Pons (tissue), 1 donor: Measurements from ENCODE around the gene SLC29A1.
A peak's percentile ranks its signal among the peaks of the same experiment; 100 is the strongest.
"Not testable (repeated sequence)": the region's sequence is repeated elsewhere in the genome, so short reads cannot be mapped to it uniquely, and the experiment has no call there.

Source experiments
- DNase-seq: peaks from one replicate; pipeline ENCODE4 v3.0.0-alpha.2; 2016; ENCODE audit warnings: low spot score

SLC29A1 gene

DNA sequence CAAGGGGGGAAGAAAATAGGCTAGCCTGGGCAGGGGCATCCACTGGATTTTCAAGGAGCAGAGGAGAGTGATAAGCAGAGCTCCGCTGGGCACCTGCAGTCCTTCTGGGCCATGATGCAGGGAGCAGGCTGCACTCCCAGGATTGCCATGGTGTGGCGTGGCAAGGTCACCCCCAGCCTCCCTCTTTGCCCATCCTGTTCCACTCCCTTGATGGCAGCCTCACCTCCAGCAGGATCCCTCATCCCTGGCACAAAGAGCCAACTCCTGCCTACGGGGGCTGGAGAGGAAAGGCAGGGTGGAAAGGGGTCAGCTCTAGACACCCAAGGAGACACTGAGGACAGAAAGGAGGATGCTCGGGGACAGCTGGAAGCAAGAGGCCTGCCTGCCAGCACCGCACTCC is 29.1 kb upstream of the SLC29A1 start:
- DNase-seq: no peak

DNA sequence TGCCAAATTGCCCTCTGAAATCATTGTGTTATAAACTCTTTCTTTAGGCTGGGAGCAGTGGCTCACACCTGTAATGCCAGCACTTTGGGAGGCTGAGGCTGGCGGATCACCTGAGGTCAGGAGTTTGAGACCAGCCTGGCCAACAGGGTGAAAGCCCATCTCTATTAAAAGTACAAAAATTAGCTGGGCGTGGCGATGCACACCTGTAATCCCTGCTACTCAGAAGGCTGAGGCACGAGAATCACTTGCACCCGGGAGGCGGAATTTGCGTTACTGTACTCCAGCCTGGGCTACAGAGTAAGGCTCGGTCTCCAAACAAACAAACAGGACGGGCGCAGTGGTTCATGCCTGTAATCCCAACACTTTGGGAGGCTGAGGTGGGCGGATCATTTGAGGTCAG is 27.0 kb upstream of the SLC29A1 start:
- DNase-seq: not testable (repeated sequence)

DNA sequence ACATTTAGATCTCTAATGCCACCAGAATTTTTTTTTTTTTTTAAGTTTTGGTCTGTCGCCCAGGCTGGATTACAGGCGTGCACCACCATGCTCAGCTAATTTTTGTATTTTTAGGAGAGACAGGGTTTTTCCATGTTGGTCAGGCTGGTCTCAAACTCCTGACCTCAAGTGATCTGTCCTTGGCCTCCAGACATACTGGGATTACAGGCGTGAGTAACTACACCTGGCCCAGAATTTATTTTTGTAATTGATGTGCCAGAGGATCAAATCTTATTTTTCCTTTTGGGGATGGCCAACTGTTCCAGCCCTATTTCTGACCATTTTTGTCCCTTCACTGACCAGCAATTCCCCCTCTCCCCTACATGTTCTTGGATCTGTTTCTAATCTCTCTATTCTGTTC is 24.7 kb upstream of the SLC29A1 start:
- DNase-seq: no peak

DNA sequence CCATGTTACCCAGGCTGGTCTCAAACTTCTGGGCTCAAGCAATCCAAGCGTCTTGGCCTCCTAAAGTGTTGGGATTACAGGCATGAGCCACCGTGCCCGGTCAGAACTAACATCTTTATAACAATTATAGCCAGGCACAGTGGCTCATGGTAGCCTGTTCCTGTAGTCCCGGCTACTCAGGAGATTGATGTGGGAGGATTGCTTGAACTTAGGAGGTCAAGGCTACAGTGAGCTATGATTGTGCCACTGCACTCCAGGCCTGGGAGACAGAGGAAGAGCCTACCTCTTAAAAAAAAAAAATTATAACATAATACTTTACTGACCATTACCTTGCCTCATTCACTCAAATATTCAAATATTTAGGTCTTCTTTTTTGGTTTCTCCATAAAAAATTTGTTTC is 23.5 kb upstream of the SLC29A1 start:
- DNase-seq: no peak

DNA sequence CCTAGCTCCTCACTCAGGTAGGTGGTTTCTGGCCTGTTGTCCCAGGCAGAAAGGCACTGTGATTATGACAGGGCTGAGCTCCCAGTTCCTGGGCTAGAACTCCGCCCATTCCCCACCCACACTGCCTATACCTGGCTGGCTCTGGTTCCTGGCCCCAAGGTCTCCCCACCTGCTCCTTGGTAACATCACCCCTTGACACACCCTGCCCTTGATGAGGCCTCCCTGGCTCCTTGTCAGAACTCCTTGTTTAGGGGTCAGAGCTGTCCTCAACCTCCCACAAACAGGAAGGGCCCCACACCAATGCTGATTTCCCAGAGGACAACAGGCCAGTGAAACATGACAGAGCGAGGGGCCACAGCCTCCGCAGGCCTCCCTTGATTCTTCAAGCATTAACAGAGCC is 22.2 kb upstream of the SLC29A1 start:
- DNase-seq: no peak

DNA sequence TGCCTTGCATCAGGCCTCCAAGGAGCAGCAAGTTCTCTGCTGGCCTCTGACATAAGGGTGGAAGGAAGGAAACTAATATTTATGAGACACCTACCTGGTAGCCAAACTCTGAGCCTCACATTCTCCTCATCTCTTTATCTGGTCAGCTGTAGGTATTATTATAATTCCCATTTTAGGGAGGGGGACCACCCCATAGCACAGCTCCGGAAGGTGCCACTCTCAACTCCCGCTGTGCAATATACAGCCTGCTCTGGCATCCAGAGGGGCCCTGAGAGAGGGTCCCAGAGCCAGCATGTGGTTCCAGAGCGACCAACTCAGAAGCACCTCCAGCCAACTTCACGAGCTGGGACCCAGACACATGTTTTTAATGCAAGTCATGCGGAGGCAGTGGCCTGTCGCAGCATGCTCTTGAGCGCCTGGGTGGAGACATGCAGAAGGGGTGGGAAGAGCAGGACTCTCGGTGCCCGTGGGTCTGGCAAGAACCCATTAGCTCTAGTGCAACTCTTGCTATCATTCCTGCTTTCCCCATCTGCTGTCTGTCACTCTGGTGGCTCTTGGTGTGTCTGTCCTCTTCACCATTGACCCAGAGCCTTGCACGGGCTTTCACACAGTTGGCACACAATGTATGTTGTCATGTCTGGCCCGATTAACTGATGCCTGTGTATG is 21.6 kb upstream of the SLC29A1 start:
- no peak for DNase-seq

DNA sequence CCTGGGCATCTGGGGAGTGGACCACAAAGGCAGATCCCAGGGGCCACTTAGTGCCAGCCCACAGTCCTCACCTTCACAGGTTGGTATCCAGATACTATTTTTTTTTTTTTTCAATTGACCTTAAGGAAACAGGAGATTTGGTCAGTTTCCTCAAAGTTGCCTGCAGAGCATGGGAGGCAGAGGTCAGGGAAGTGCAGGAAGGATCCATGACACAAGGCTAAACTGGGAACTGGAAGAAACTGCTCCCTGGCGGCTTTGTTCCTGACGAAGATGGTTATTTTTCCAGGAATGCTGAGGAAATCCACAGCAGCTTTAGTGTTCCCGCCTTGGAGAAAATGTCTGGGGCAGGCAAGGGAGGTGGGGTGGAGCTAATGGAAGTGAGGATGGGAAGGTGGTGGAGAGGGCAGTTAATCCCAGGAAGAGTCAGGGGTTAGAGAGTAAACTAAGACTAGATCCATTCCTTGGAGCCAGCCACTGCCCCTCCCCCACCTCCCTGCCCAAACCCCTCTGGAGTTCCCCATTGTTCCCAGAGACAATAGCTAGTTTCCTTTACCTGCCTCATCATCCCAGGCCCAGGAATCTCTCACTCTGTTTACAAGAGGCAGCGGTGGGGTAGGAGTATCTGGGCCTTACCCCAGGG is 20.9 kb upstream of the SLC29A1 start:
- no peak for DNase-seq

DNA sequence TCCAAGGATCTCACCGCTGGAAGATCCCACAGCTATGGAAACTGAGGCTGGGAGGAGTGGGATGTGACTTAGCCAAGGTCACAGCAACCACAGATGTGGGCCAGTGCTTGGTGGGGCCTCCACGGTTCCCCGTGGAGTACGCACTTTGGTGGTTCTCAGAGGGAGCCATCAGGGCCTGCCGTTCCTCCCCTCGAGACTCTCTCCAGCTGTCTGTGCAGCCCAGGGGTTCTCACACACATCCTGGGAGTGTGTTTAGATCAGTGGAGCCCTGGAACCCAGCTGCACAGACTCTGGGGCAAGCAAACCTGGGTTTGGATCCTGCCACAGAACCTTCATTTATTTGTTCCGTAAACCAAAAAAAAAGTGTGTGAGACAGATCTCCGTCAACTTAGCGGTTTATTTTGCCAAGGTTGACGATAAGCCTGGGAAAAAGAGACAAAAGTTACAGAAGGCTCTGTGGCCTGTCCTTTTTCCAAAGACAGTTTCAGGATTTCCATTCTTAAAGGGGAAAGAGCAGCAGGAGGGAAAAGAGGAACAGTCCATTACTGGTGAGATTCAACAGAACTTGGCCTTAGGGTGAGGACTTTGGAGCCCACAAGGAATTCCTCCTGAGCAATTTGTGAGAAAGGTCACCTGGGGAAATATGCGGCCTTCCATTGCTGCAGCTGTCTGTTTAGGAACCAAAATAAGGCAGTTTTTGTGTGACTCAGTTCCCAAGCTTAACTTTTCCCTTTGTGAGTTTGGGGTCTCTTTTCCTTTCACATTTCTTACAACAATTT is 20.2 kb upstream of the SLC29A1 start:
- no peak for DNase-seq

DNA sequence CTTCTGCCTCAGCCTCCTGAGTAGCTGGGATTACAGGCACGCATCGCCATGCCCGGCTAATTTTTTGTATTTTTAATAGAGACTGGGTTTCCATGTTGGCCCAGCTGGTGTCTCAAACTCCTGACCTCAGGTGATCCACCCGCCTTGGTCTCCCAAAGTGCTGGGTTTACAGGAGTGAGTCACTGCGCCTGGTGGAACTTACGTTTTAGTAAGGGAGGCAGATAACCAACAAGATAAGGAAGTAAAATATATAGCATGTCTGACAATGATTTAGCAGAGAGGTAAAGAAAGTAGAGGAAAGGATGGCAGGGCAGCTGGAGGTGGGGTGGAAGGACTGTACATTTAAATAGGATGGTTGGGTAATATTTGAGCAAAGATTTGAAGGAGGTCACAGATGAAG is 19.4 kb upstream of the SLC29A1 start:
- DNase-seq: no peak

DNA sequence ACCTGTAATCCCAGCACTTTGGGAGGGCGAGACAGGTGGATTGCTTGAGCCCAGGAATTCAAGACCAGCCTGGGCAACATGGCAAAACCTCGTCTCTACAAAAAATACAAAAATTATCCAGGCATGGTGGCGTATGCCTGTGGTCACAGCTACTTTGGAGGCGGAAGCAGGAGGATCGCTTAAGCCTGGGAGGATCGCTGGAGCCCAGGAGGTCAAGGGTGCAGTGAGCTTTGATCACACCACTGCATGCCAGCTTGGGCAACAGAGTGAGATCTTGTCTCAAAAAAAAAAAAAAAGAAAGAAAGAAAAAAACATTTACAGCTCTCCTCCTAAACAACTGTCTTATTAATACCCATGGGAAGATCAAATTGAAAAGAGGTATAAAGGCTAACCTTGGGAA is 15.4 kb upstream of the SLC29A1 start:
- DNase-seq: no peak

DNA sequence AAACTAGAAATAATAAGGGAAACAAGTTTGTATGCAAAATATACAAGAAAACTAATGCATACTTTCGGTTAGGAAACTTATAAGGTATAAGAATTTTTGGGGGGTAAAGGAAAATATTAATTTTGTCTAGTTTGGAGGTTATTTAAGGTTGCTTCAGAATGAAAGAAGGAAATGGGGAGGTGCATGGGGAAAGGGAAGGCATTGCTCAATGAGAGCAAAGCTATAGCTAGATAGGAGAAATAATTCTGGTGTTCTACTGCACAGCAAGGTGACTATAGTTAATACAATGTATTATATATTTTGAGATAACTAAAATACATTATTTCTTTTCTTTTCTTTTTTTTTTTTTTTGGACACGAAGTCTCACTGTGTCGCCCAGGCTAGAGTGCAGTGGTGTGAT is 12.1 kb upstream of the SLC29A1 start:
- DNase-seq: no peak

DNA sequence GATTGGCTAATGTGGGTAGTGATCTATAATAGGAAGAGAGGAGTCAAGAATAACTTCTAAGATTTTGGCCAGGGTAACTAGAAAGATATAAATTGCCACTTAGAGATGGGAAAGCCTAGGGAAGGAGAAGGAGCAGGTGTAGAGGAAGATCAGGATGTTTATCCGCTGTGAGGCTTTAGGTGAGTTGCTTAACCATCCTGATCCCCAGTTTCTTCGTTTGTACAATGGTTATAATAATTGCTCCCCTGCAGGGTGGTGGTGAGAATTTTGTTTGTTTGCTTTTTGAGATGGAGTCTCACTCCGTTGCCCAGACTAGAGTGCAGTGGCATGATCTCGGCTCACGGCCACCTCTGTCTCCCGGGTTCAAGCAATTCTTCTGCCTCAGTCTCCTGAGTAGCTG is 9.1 kb upstream of the SLC29A1 start:
- no peak for DNase-seq

DNA sequence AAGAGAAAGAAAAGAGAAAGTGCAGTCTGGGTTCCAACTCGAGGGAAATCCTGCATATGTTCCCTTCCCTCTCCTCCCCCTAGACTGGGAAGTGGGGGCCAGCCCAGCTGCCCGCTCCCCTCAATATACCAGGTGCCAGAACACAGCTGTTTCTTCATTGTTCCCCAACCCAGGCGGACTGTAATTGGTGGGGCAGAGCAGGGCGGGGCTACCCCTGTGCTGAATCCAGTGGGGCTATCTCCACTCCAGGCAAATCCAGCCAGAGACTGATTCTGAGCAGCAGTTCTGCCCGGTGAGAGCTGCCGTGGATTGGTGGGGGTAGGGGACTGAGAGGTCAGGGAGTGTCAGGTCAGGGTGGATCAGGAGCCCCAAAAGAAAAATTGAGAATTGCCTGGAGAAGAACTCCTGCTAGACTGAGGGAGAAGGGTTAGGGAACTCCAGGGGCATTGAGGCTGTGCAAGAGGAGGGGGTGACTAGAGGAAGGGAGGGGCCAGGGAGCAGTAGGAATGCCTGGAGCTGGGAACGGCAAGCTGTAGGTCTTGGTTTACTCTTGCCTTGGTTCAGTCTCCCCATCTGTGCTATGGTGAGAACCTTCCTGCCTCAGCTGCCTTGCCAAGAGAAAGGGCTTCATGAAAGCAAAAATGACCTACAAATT is 6.6 kb upstream of the SLC29A1 start, which contains the start of gene MYMX:
MYMX (plus strand) TSS at position 250 of the 655 bp plus-strand sequence. CDS start 546 bp downstream, outside the sequence.
- no peak for DNase-seq

DNA sequence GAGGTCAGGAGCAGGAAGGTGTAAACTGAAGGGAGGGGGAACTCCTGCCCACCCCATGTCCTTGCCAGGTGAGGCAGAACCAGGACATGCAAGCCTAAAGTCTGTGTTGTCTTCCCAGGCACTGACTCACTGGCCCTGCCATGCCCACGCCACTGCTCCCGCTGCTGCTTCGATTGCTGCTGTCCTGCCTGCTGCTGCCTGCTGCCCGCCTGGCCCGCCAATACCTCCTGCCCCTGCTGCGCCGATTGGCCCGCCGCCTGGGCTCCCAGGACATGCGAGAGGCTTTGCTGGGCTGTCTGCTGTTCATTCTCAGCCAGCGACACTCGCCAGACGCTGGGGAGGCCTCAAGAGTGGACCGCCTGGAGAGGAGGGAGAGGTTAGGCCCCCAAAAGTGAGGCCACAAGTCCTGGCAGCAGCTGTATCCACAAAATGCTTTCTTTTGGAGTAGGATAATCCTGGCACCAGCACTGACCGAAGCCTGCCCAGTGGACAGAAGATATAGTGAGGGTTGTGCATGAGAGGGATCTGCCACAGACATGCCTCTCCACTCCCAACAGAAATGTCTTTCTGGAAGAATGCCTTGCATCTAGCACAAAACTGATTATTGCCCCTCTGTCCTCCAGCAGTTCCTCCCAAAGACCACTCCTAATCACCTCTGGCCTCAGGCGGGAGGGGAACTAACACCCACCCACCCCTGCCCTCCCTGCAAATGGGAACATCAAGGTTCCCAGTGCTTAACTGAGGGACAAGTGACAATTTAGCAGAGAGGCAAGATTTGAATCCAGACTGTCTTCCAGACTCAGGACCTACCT is 5.9 kb upstream of the SLC29A1 start:
- peak; percentile 19 for DNase-seq

DNA sequence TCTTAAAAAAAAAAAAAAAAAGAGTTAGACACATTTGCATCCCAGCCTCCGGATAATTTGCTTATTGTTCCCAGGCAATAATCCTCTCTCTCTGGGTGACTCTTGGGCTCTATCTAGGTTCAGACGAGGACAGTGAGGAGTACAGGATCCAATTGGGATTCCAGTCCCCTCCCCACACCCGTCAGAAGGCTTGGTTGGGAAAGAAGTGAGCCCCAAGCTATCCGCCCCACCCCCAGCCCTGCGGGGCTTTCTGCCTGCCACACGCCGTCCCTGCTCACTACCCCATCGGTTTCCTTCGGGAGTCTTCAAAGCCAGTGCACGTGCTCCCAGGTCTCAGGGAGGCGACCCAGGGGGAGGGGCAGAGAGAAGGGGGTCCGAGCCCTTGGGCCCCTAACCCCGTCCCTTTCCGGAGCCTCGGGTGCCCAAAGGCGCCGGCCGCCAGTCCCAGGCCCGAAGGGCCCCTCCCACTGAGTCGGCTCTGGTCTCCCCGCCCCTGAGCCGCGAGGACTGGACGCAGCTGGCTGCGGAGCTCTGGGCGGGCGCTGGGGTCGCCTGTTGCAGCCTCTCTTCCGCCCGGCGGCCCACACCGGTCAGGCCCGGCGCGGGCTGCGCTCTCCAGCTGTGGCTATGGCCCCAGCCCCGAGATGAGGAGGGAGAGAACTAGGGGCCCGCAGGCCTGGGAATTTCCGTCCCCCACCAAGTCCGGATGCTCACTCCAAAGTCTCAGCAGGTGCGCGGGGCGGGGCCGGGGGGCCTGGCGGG is 4.2 kb upstream of the SLC29A1 start:
- peak; percentile 46 for DNase-seq

DNA sequence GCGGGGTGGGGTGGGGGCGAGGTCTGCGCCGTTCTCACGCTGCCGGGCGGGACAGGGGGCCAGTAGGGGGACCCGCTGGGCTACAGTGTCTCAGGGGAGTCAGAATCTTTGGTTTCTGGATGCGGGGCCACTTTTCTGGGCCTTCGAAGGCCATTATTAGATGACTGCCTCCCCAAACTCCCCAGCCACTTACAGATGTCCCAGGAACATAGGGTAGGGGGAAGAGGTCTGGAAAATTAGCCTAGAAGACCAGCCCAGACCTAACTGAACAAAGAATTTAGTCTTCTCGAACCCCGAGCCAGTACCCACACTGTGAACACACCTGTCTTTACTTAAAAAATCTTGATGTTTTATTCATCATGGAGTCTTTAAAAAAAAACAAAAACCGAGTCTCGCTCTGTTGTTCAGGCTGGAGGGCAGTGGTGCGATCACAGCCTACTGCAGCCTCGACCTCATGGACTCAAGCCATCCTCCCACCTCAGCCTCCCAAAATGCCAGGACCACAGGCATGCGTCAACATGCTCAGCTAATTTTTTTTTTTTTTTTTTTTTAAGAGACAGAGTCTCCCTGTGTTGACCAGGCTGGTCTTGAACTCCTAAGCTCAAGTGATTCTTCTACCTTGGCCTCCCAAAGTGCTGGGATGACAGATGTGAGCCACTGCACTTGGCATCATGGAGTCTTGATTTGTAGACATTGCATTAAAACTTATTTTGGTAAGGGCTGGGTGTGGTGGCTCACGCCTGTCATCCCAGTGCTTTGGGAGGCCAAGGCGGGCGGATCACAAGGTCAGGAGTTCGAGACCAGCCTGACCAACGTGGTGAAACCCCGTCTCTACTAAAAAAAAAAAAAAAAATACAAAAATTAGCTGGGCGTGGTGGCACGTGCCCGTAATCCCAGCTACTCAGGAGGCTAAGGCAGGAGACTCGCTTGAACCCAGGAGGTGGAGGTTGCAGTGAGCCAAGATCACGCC is 3.3 kb upstream of the SLC29A1 start:
- no peak for DNase-seq

DNA sequence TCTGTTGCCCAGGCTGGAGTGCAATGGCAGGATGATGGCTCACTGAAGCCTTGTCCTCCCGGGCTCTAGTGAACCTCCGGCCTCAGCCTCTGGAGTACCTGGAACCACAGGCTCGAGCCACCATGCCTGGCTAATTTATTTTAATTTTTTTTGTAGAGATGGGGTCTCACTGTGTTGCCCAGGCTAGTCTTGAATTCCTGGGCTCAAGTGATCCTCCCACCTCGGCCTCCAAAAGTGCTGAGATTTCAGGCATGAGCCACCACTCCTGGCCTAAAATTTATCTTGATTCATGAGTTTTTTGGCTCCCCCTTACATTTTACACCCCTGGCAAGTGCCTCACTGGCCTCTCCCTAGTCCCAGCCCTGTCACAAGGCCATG is 2.5 kb upstream of the SLC29A1 start:
- no peak for DNase-seq

DNA sequence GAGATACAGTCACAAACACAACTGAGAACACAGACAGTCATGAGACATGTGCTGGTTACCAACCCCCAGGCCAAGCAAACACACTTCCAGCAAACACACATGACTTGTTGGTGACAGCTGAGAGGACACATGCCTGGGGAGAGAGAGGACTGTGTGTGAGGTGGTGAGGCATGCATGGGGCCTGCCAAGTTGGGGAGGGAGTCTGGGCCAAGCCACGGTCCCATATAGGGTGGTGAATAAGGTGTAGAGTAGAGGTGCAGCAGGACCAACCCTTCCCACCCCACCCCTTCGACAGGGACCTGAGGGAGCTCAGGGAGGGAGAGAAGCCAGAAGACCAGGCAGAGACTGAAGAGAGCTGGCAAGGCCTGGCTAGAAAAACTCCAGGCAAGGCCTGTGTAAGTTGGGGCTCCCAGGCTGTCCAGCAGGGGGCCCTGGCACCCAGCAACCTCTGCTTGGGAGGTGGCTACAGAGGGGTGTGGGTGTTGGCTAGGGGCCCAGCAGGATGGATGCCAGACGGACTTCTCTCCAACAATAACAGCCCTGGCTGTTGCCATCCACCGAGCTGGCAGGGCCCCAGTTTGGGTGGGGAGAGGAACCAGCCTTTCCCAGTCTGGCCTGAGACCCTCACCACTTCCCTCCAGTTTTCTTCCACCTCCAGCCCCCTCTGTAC is 2.0 kb upstream of the SLC29A1 start:
- DNase-seq: peak; percentile 77

DNA sequence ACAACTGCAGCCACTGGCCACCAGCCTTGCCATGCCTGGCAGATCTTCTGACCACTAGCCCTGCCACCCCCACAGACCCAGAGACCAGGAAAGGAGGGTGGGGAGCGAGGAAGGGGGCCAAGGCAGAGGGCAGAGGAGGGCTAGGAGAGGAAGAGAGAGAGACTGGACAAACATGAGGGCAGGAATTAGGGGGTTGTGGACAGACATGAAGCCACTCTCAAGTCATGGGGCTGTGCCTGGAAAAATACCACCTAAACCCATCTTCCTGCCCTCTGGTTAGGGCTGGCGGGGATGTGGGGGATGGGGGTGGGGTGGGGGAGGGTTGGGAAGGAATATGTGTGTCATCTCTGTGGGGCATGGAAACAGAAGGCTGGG is 1.4 kb upstream of the SLC29A1 start:
- DNase-seq: no peak
